Aorta (tissue), 5 donors: Measurements from ENCODE around the gene CREB5. TPM values are rescaled to one million over a fixed set of nuclear protein-coding genes. Genes with fewer than 3 reads are reported as not detected.

Experiments
- ATAC-seq: fragments of 200-7000 bp; cut with Tn5 transposase; one replicate; pipeline ENCODE4 v1.9.1; 2022; ENCODE audit warnings: moderate library complexity; ENCODE audit not compliant: low FRiP score
- DNase-seq, 2 donors: peaks; one replicate each; pipeline ENCODE4 v3.0.0-alpha.2; 2020
- H3K27ac ChIP-seq, 2 donors: one replicate each; pipeline ENCODE4 v1.5.1; 2013; ENCODE audit warnings: low read length in 2 of 2, mild to moderate bottlenecking in 2 of 2, moderate library complexity in 2 of 2, control low read depth in 1 of 2, inconsistent platforms in 1 of 2, low read depth in 1 of 2
- H3K27me3 ChIP-seq, 2 donors: one replicate each; pipeline ENCODE4 v1.6.1; 2013; ENCODE audit warnings: control low read depth in 1 of 2, low read length in 1 of 2, mild to moderate bottlenecking in 1 of 2, moderate library complexity in 1 of 2; ENCODE audit not compliant: insufficient read depth in 2 of 2, control insufficient read depth in 1 of 2
- H3K36me3 ChIP-seq, 2 donors: one replicate each; pipeline ENCODE4 v1.6.1; 2013; ENCODE audit warnings: control low read depth in 1 of 2, low read length in 1 of 2, mild to moderate bottlenecking in 1 of 2; ENCODE audit not compliant: insufficient read depth in 2 of 2, control insufficient read depth in 1 of 2
- H3K4me1 ChIP-seq, 2 donors: one replicate each; pipeline ENCODE4 v1.6.1; 2013; ENCODE audit warnings: low read length in 2 of 2, control low read depth in 1 of 2, mild to moderate bottlenecking in 1 of 2, moderate library complexity in 1 of 2; ENCODE audit not compliant: insufficient read depth in 2 of 2, control insufficient read depth in 1 of 2
- H3K4me3 ChIP-seq, 2 donors: one replicate each; pipeline ENCODE4 v1.5.1; 2013; ENCODE audit warnings: low read length in 2 of 2, control low read depth in 1 of 2, mild to moderate bottlenecking in 1 of 2
- H3K9me3 ChIP-seq: one replicate; pipeline ENCODE4 v1.6.1; 2013; ENCODE audit warnings: mild to moderate bottlenecking, low read length; ENCODE audit not compliant: control insufficient read depth
- WGBS, 2 donors: extraction: QIAGEN DNeasy Blood & Tissue Kit; methylation state at CpG; one replicate each; pipeline ENCODE4 v1.1.7; 2013; 5-methylcytosine and 5-hydroxymethylcytosine counted together
- intact Hi-C, 2 donors: fragments of 100-400 bp; cut with DNase I; formaldehyde crosslinking; loops; one replicate each; pipeline versions ENCODE4 v1.14.2 to v1.15.0; 2022
- polyA plus RNA-seq, 2 donors: library from polyadenylated mRNA; stranded (reverse); fragments of 200-250 nt; gene quantifications; one replicate each; pipeline ENCODE4 v1.2.3, GENCODE V29; 2013
- total RNA-seq, 2 donors: library from RNA; stranded (reverse); fragmentation: NEBNext Ultra II Directional; extraction: Animal tissue kit (Norgen Biotek cat#: 25700); gene quantifications; one replicate each; pipeline ENCODE4 v1.2.1, GENCODE V29; 2021
- donor health status: healthy with polysubstance abuse.
- donor health status: Bipolar disorder and iron deficiency.
- donor health status: DM: no; HTN: no; CAD: no.
- donor health status: DM: no; HTN: no; CAD: no.
- donor health status: DM: yes; HTN: yes; CAD: no.

The CREB5 gene
- total and polyA plus RNA-seq, 4 donors = 2.6 to 57.1 (median 17.9) TPM

- no peak overlapping the region for H3K4me3 ChIP-seq
- ATAC-seq (no peak), DNase-seq (no peak)
- no peak overlapping the region for H3K27ac ChIP-seq
- H3K27me3 ChIP-seq = no peaks in the 10 kb centered on the region
- no peaks in the 10 kb centered on the region for H3K36me3 ChIP-seq
- intact Hi-C loops = no loop called here
- peaks cover 0 to 11% of the 10 kb centered on the region in 2 donors for H3K4me1 ChIP-seq
- H3K9me3 ChIP-seq = peaks cover 1% of the 10 kb centered on the region
- WGBS, 2 donors = 28 to 30% methylated on average over 4 of the region's 4 CpGs
These were observed 336.0 kb downstream of the CREB5 start for GRCh38 chr7:28748346-28748745.

- ATAC-seq (no peak), DNase-seq (peak; percentile 71 to 78)
- H3K27ac ChIP-seq = no peak overlapping the region
- H3K9me3 ChIP-seq = peaks cover 1% of the 10 kb centered on the region
- H3K36me3 ChIP-seq = no peaks in the 10 kb centered on the region
- peaks cover 0 to 11% of the 10 kb centered on the region in 2 donors for H3K4me1 ChIP-seq
- WGBS, 2 donors = 77 to 78% methylated on average over 5 of the region's 5 CpGs
- intact Hi-C loops = no loop called here
- no peak overlapping the region for H3K4me3 ChIP-seq
- H3K27me3 ChIP-seq = no peaks in the 10 kb centered on the region
These were observed 336.7 kb downstream of the CREB5 start for GRCh38 chr7:28748933-28749584.

- Histone ChIP-seq H3K36me3 (no peaks in the 10 kb centered on the region), H3K27me3 (no peaks in the 10 kb centered on the region), H3K4me3 (no peak overlapping the region), H3K4me1 (peaks cover 0 to 14% of the 10 kb centered on the region in 2 donors), H3K9me3 (peaks cover 1% of the 10 kb centered on the region), H3K27ac (no peak overlapping the region)
- 5 to 6% methylated on average over 2 of the region's 2 CpGs for WGBS, 2 donors
- intact Hi-C loops = no loop called here
- DNase-seq (no peak), ATAC-seq (no peak)
These were observed 337.3 kb downstream of the CREB5 start for GRCh38 chr7:28749638-28750037.

- Histone ChIP-seq H3K9me3 (peaks cover 1% of the 10 kb centered on the region), H3K36me3 (no peaks in the 10 kb centered on the region), H3K4me3 (no peak overlapping the region), H3K4me1 (peaks cover 0 to 14% of the 10 kb centered on the region in 2 donors), H3K27me3 (no peaks in the 10 kb centered on the region), H3K27ac (no peak overlapping the region)
- DNase-seq (no peak), ATAC-seq (no peak)
- 94 to 97% methylated on average over 6 of the region's 6 CpGs for WGBS, 2 donors
- intact Hi-C loops = no loop called here
These were observed 338.7 kb downstream of the CREB5 start for GRCh38 chr7:28750981-28751380.

- WGBS, 2 donors = 94 to 100% methylated on average over 1 of the region's 1 CpG
- intact Hi-C loops = no loop called here
- no peak overlapping the region for H3K4me3 ChIP-seq
- H3K9me3 ChIP-seq = peaks cover 1% of the 10 kb centered on the region
- H3K27ac ChIP-seq = no peak overlapping the region
- H3K36me3 ChIP-seq = no peaks in the 10 kb centered on the region
- no peaks in the 10 kb centered on the region for H3K27me3 ChIP-seq
- ATAC-seq = no peak
- DNase-seq = no peak
- H3K4me1 ChIP-seq = peaks cover 3 to 4% of the 10 kb centered on the region in 2 donors
These were observed 341.3 kb downstream of the CREB5 start for GRCh38 chr7:28753613-28754012.

- no peak for ATAC-seq
These were observed 341.7 kb downstream of the CREB5 start for GRCh38 chr7:28754027-28754426.

GRCh38 chr7:28754447-28754846 lies 342.1 kb downstream of the CREB5 start:
- no peak for ATAC-seq
- Histone ChIP-seq H3K4me3 (no peak overlapping the region), H3K4me1 (peaks cover 3 to 4% of the 10 kb centered on the region in 2 donors), H3K27ac (no peak overlapping the region), H3K27me3 (no peaks in the 10 kb centered on the region), H3K36me3 (no peaks in the 10 kb centered on the region), H3K9me3 (no peaks in the 10 kb centered on the region)
- WGBS, 2 donors = 54 to 65% methylated on average over 5 of the region's 5 CpGs
- DNase-seq = no peak
- intact Hi-C loops = no loop called here

More at GRCh38 chr7:28754027-28754426, 341.7 kb downstream of the CREB5 start:
- Histone ChIP-seq H3K27me3 (no peaks in the 10 kb centered on the region), H3K36me3 (no peaks in the 10 kb centered on the region), H3K9me3 (peaks cover 1% of the 10 kb centered on the region), H3K27ac (no peak overlapping the region), H3K4me1 (peaks cover 3 to 4% of the 10 kb centered on the region in 2 donors), H3K4me3 (no peak overlapping the region)
- DNase-seq = no peak
- intact Hi-C loops = no loop called here
- WGBS, 2 donors = 71 to 84% methylated on average over 3 of the region's 3 CpGs

GRCh38 chr7:28755255-28755654 lies 342.9 kb downstream of the CREB5 start:
- 61 to 64% methylated on average over 3 of the region's 3 CpGs for WGBS, 2 donors
- Histone ChIP-seq H3K4me1 (peaks cover 3 to 4% of the 10 kb centered on the region in 2 donors), H3K27ac (no peak overlapping the region), H3K36me3 (no peaks in the 10 kb centered on the region), H3K27me3 (no peaks in the 10 kb centered on the region), H3K4me3 (no peak overlapping the region), H3K9me3 (no peaks in the 10 kb centered on the region)
- no peak for DNase-seq
- intact Hi-C loops = no loop called here
- peak; percentile 68 for ATAC-seq

- H3K27me3 ChIP-seq = no peaks in the 10 kb centered on the region
- DNase-seq (no peak), ATAC-seq (no peak)
These were observed 345.9 kb downstream of the CREB5 start for GRCh38 chr7:28758186-28758585.

More at GRCh38 chr7:28758186-28758585, 345.9 kb downstream of the CREB5 start:
- no peaks in the 10 kb centered on the region for H3K9me3 ChIP-seq
- peaks cover 3 to 4% of the 10 kb centered on the region in 2 donors for H3K4me1 ChIP-seq
- intact Hi-C loops = no loop called here
- WGBS, 2 donors = 73 to 83% methylated on average over 5 of the region's 5 CpGs
- H3K36me3 ChIP-seq = no peaks in the 10 kb centered on the region
- no peak overlapping the region for H3K27ac ChIP-seq
- H3K4me3 ChIP-seq = no peak overlapping the region
